ENCODE measurements around the gene NARF. TPM values are rescaled to one million over a fixed set of nuclear protein-coding genes. Genes with fewer than 3 reads are reported as not detected.
"Not testable (repeated sequence)": the region's sequence is repeated elsewhere in the genome, so short reads cannot be mapped to it uniquely, and the experiment has no call there.

The NARF gene
- total RNA-seq, 1 donor from 2014 or later = 80.0 TPM

DNA sequence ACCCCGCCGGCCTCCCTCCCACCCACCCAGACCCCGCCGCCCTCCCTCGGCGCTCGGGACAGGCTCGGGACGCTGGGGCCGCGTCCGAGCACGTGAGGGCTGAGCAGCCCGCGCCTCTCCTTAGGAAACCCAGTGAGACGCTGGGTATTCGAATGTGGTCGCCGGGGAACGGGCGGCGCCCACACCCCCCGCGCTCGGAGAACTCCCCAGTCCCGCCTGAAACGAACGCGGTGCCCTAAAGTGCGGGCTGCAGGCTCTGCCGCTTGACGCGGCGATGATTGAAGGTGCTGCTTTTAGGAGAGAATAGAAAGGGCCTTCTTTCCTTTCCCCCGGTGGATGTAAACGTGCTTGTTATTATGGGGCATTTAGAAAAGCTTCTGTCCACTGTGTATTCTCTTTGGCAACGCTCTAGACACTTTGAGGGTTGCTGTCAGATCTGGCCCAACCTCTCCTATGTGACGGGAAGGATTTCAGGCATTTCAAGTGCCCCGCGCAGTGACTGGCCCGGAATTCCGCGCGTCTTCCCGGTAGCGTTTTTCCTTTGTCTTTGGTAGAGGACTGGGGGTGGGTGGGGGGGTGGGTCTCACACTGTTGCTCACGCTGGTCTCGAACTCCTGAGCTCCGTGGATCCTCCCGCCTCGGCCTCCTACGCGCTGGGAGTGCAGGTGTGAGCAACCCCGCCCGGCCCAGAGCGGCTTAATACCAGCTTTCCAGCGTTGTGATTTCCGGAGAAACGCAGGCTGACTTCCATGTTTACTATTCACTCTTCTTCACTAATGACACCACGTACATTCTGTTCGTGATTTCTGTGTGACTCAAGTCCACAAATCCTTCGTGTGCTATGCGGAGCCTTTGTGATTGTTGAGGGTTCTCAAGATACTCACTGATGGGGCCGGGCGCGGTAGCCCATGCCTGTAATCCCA is 39.2 kb downstream of the NARF start:
- DNase-seq (ENCODE audit: low spot score) = no peak

DNA sequence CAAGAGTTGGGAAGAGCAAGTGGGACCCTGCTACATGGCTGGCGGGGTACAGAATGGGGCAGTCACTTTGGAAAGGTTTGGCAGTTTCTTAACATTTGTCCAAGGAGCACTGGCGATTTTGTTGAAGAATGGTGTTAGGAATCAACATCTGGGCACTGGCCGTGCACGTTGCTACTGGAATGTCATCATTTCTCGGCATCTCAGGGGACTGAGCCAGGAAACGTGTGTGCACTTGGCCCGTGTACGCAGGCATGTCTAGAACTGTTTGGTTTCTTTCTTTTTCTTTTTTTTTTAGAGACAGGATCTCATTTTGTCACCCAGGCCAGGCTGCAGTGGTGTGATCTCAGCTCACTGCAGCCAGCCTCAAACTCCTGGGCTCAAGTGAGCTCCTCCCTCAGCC is 43.7 kb downstream of the NARF start:
- no peak for DNase-seq (ENCODE audit: low spot score)

DNA sequence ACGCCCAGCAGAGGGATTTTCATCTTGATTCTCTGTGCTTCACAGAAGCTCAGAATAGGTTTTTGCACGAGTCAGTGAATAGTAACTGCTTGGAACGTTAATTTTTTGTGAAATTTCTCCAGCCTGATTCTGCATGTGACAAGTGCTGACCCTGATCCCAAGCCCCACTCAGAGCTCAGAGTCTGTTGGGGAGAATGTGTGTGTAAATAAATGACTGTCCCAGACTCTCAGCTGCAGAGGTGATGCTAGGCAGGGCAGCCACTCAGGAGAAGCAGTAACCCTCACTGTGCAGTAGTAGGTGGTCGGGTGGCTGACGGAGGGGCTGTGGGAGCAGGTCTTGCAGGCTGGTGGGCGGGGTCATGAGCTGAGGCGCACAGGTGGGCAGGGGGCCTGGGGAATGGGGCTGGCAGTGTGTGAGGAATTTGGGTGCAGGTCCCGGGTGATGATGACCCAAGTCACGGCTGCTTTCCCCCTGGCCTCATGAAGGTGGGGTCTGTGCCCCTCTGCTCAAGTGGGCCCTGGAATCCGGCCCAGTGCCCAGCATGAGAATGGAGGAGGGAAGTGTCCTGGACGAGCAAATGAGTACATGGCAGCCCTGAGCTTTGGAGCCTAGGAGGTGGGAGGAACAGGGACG is 44.7 kb downstream of the NARF start:
- no peak for DNase-seq (ENCODE audit: low spot score)

DNA sequence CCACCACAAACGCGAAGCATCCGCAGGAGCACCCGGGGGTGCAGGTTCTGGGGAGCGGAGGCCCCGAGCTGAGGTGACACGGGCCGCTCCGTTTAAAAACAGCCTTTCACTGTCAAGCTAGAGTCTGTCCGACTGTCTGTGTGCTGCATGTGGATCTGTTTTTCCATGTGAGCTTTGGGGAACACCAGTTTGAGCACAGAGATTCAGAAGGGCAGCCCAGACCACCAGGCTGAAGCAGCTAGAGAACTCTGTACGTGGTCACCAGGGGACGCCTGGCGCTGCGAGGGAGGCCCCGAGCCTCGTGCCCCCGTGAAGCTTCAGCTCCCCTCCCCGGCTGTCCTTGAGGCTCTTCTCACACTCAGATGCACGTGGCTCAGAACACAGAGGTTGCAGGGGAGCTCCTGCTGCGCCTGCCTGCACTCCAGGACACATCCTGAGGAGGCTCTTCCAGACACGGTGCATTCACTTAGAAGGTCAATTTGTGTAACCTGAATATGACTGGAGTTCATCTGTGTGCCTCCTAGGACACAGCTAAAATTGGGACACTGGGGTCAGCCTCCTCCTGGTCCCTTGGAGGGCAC is 45.3 kb downstream of the NARF start:
- no peak for DNase-seq (ENCODE audit: low spot score)

DNA sequence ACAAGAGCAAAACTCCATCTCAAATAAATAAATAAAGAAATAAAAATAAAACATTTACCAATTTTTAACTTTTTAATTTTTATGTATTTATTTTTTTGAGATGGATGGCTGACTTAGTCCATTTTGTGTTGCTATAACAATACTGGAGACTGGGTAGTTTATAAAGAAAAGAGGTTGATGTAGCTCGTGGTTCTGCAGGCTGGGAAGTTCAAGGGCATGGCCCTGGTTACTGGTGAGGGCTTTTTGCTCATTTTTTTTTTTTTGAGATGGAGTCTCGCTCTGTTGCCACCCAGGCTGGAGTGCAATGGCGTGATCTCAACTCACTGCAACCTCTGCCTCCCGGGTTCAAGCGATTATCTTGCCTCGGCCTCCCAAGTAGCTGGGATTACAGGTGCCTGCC is 46.8 kb downstream of the NARF start:
- DNase-seq (ENCODE audit: low spot score) = no peak

DNA sequence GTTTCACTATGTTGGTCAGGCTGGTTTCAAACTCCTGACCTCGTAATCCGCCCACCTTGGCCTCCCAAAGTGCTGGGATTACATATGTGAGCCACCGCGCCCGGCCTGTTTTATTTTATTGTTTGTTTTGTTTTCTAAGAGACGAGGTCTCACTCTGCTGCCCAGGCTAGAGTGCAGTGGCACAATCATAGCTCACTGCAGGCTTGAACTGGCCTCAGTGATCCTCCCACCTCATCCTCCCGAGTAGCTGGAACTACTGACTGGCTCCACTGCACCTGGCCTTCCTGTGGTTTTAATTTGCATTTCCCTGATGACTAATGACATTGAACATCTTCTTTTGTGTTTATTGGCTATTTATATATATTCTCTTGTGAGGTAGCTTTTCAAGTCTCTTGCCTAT is 47.9 kb downstream of the NARF start:
- not testable (repeated sequence) for DNase-seq (ENCODE audit: low spot score)

DNA sequence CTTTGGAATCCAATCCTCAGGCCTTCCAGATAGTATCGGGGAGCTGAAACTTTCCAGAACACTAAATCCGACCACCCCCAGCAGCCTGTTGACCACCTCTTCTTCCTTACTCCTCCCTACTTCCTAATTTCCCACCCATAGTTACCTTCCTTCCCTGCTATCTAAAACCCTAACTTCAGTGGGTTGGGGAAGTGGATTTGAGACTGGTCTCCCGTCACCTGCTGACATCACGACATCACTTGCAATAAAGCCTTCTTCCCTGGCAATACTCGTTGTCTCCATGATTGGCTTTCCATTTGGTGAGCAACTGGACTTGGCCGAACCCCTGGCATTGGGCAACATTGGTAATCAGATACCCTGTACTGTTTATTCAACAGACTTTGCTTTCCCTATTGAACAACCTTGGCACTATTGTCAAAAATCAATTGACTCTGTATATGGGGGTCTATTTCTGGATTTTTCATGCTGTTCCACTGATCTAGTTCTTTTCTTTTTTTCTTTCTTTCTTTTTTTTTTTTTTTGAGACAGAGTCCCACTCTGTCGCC is 49.2 kb downstream of the NARF start:
- no peak for DNase-seq (ENCODE audit: low spot score)

DNA sequence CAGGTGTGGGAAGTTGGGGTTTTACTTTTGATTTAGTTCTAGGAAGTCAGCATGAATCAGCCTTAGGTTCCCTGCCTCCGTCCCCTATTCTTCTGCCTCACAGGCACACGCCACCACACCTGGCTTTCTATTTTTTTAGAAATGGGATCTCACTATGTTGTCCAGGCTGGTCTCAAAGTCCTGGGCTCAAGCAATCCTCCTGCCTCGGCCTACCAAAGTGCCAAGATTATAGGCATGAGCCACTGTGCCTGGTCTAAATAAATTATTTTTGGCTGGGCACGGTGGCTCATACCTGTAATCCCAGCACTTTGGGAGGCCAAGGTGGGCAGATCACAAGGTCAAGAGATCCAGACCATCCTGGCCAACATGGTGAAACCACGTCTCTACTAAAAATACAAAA is 53.1 kb downstream of the NARF start:
- DNase-seq (ENCODE audit: low spot score) = not testable (repeated sequence)

DNA sequence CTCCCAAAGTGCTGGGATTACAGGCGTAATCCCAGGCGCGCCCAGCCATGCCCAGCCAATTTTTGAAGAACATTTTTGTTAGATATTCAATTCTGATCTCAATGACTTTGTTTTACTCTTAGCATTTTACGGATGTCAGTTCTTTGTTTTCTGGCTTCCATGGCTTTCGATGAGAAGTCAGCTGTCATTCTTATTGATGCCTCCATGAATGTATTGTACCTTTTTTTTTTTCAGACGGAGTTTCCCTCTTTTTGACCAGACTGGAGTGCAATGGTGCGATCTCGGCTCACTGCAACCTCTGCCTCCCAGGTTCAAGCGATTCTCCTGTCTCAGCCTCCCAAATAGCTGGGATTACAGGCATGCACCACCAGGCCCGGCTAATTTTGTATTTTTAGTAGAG is 55.3 kb downstream of the NARF start:
- DNase-seq (ENCODE audit: low spot score) = not testable (repeated sequence)

DNA sequence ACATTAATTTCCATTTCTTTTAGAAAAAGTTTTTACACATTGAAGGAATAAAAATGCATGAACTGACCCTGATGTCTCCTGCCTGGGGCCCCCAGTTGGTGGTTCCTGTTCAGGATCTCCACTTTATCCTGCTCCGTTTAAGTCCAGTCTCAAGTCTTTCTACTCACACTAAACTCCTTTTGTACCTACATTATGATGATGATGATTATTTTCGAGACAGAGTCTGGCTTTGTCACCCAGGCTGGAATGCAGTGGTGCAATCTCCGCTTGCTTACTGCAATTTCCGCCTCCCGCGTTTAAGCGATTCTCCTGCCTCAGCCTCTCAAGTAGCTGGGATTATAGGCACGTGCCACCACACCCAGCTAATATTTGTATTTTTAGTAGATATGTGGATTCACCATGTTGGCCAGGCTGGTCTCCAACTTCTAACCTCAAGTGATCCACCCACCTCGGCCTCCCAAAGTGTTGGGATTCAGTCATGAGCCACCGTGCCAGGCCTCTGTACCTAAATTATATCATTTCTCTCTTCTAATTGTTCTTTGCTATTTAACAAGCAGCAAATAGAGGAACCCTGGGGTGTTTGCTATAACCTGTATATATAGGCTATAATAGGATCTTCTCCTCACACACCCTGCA is 58.8 kb downstream of the NARF start:
- DNase-seq (ENCODE audit: low spot score) = no peak

DNA sequence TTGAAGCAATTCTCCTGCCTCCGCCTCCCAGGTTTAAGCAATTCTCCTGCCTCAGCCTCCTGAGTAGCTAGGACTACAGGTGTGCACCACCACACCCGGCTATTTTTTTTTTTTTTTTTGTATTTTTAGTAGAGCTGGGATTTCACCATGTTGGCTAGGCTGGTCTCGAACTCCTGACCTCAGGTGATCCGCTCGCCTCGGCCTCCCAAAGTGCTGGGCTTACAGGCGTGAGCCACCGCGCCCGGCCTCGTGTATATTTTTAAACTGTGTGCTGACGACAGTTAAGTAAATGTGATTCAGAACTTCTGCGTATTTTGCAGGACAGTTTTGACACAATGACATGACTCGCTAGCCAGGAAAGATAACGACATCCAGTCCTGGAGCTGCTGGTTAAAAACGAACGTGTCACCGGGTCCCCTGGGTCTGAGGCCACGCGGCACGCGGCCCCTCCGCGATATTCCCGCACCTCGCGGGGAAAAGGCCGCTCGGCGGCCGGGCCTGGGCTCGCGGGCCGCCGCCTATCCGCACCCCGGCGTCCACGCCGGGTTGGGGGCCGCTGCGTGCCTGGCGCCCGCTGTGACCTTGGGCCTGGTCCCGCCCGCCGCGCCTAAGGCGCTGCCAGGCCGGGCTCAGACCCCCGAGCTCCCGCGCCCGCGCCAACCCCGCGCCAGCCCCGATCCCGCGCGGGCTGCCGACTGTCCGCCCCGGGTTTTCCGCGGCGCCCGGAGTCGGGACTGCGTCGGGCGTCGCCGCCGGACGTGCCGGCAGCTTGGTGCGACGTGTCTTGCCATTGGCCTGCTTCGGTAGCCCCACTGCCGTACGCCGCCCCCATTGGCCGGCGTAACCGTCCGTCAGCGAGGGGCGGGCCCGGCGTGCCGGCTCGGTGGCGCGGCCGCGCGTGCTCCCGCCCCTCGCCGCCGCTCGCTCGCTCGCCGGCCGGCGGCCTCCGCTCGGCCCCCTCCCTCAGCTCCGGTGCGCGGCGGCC is 60.6 kb downstream of the NARF start, which contains the start of gene FOXK2:
TSS of gene FOXK2 (plus strand) at position 907 of the 985 bp plus-strand sequence. CDS start 157 bp downstream, outside the sequence.
- DNase-seq (ENCODE audit: low spot score) = peak; percentile 94

DNA sequence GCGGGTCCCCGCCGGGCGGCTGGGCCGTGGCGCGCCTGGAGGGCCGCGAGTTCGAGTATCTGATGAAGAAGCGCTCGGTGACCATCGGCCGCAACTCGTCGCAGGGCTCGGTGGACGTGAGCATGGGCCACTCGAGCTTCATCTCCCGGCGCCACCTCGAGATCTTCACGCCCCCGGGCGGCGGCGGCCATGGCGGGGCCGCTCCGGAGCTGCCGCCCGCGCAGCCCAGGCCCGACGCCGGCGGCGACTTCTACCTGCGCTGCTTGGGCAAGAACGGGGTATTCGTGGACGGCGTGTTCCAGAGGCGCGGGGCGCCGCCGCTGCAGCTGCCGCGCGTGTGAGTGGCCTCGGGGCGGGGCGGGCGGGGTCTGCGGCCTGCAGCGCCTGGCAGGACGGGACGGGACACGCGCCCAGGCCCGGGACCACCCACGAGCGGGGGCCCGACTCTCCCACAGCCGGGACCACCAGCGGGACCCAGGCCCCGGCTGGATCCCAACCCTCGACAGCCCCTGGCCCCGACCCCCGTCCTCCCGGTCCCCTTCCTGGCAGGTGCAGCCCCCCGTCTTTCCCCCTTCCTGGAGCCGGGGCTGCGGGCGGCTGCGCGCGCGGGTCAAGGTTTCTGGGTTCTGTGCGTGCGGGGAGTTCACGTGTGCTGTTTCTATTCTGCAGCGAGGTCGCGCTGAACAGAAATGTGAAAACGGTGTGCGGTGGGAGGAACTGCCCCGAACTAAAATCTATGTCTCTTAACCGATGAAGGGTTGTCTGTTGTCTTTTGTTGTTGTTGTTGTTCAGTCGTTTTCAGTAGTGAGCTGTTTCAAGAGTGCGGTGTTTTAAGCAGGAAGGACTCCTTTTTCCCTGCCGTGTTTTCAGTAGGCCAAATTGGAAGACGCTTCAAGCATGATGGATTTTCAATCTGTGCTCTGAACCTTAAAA is 61.7 kb downstream of the NARF start:
- no peak for DNase-seq (ENCODE audit: low spot score)

DNA sequence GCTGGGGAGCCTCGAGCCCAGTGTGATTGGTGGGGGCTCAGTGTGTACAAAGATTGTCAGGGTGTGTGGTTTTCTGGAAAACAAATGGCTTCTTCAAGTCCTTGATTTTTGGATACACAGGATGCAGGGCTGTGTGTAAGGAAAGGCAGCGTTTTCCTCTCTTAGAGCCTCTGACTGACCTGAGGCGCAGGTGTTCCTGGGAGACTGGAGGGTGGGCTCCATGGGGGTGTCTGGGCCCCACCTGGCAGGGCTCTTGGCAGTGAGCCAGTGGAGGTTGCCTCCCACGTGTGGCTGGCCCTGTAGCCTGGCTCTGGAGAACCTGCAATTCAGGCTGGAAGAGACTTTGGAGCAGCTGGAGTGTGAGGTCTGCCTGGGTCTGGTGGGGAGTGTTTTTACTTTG is 66.0 kb downstream of the NARF start:
- DNase-seq (ENCODE audit: low spot score) = no peak

DNA sequence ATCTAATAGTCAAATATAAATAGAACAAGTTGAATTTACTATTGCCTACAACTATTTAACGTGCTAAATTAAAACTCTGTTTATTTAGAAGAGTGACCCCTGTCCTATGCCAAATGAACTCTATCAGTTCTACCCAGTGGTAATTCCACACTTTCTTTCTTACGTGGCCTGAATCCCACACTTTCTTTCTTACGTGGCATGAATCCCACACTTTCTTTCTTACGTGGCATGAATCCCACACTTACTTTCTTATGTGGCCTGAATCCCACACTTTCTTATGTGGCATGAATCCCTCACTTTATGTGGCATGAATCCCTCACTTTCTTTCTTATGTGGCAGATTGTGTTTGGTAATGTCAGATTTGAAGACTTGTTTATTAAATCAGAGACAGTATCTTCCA is 67.2 kb downstream of the NARF start:
- no peak for DNase-seq (ENCODE audit: low spot score)

DNA sequence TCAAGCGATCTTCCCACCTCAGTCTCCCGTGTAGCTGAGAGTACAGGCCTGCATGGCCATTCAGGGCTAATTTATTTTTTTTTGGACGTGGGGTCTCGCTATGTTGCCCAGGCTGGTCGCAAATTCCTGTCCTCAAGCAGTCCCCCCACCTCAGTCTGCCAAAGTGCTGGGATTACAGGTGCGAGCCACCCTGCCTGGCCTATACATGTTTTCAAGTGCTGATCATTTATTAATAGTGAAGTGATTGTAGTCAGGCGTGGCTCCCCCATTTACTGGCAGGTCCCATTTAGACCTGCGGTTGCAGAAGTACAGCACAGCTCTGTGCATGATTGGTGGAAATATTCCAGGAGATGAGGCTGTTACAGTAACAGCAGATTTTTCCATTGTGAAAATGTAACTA is 69.4 kb downstream of the NARF start:
- no peak for DNase-seq (ENCODE audit: low spot score)

DNA sequence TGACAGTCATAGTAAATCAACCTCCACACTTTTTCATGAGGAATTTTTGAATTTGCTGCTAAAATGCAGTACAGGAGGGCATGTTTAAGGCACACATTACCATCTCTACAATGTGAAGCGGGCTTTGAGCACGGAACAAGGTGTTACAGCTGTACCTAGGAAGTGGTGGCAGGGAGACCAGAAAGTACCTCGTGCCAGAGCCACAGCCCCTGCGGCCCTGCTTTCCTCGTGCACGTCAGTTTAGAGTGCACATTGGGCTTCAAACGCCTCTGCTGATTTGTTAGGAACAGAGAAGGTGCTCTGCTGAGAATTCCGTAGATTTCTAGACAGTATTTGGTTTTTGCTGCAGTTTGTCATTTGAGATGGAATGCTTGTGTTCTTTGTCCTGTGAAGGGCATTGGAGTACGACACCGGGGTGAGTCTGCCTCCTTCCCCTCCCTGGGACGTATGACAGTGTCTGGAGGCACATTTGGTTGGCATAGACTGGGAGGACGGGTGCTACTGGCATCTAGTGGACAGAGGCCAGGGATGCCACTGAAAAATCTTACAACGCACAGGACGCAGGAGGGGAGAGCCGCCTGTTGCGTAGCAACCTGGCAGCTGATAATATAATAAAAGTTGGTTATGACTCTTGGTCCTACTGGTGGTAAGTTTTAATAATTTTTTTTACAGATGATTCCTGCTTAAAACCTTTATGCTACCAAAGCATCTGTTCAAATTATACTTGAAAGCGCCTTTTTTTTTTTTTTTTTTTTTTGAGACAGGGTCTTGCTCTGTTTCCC is 70.1 kb downstream of the NARF start:
- peak; percentile 62 for DNase-seq (ENCODE audit: low spot score)

DNA sequence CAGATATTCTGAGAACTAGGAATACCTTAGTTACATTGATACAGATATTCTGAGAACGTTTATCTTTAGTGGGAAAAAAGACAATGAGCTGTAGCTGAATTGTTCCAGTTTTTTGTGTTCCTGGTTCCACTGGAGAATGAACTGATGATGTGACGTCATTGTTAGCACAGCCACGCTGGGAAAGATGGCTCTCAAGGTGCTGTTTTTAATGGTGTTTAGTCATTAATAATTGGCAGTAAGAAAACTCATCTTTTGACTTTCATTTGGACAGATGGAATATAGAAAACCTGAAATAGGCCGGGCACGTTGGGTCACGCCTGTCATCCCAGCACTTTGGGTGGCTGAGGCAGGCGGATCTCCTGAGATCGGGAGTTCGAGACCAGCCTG is 71.4 kb downstream of the NARF start:
- DNase-seq (ENCODE audit: low spot score) = no peak

DNA sequence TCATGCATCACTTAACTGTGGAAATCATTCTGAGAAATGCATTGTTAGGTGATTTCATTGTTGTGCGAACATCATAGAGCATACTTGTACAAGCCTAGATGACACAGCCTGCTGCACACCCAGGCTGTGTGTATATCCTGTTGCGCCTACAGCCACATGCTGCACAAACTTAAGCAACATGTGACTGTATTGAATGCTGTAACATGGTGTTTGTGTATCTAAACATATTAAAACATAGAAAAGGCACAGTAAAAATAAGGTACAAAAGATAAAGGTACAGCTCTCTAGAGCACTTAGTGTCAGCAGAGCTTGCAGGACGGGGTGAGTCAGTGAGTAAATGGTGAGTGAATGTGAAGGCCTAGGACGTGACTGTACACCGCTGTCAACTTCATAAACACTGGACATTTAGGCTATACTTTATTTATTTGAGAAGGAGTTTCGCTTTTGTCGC is 72.9 kb downstream of the NARF start:
- no peak for DNase-seq (ENCODE audit: low spot score)

DNA sequence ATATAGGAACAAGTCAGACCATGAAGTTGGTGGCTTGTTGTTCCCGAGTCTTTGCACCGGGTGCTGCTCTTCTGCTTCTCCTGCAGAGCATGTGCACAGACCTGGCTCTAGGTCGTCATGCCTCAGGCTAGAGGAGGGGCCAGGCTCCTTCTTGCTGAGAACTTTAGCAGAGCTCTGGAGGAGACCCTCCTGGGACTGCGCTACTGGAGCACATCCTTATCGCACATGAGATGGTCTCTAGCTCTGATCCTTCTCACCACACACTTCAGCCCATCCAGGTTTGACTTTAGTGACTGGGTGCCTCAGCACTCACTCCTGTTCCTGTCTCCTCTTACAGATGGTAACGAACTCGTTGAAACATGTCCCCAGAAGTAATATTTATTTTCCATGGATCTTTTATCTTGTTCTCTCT is 75.9 kb downstream of the NARF start:
- no peak for DNase-seq (ENCODE audit: low spot score)

Measured in mucosa of gallbladder (tissue), 1 donor.